ENCODE data around the gene POLG2.

GRCh38 chr17:64480951-64481350, 15.9 kb downstream of the POLG2 start:
- TF ChIP-seq POLR2AphosphoS5 (IDR thresholded peaks at IDR 0.05; ENCODE audit: low read depth, low read length) = no peak
- no peak for TF ChIP-seq REST (IDR thresholded peaks at IDR 0.05; ENCODE audit: insufficient read depth in 1 of 2, low read depth in 2 of 2, low read length in 2 of 2)

Measured in PFSK-1 (cell line).